GM12878 (cell line): ENCODE data around the gene TMEM212. TPM values are rescaled to one million over a fixed set of nuclear protein-coding genes. Genes with fewer than 3 reads are reported as not detected.

Experiments
- ATAC-seq: fragments of 200-7000 bp; cut with Tn5 transposase; 3 replicates; pipeline ENCODE4 v1.9.1; 2020; ENCODE audit warnings: mild to moderate bottlenecking, moderate library complexity
- BruUV-seq: library from RNA; stranded (reverse); fragments of 400-500 nt; replicated peaks from 2 replicates; lab custom pipeline; 2021; lab: Mats Ljungman, UMichigan
- CTCF ChIA-PET: fragments of 300-600 bp; sonication (Branson Sonifier 250); formaldehyde crosslinking; extraction: SDS; loops from one replicate; lab custom pipeline; 2021; ENCODE audit warnings: inconsistent platforms; lab: Yijun Ruan, JAX
- POLR2A ChIA-PET: fragments of 350-600 bp; formaldehyde crosslinking; extraction: SDS; loops from one replicate; lab custom pipeline; 2021; ENCODE audit warnings: inconsistent platforms; lab: Charles Lee
- RAD21 ChIA-PET: fragments of 300-600 bp; sonication (Branson Sonifier 250); formaldehyde crosslinking; loops from one replicate; lab custom pipeline; 2023; ENCODE audit warnings: antibody characterized with exemption; ENCODE audit not compliant: unreplicated experiment; lab: Charles Lee
- SMC1A ChIA-PET: fragments of 300-600 bp; sonication (Branson Sonifier 250); formaldehyde crosslinking; loops from one replicate; lab custom pipeline; 2023; ENCODE audit not compliant: unreplicated experiment, uncharacterized antibody; lab: Charles Lee
- DNase-seq: peaks from one replicate; pipeline ENCODE4 v3.0.0-alpha.2; 2011; ENCODE audit warnings: low read depth, low spot score
- FAIRE-seq: peaks from 3 replicates; lab custom pipeline; 2011; peaks lifted over from hg19 to GRCh38; lab: Jason Lieb, UNC
- H2AFZ ChIP-seq: 2 replicates; pipeline ENCODE4 v1.6.0; 2011; ENCODE audit warnings: low read depth, low read length, control low read depth; ENCODE audit not compliant: control insufficient read depth
- H3K27ac ChIP-seq: 2 replicates; pipeline ENCODE4 v1.5.1; 2011; ENCODE audit warnings: control low read depth; ENCODE audit not compliant: control insufficient read depth, insufficient read depth
- H3K27me3 ChIP-seq, 2 experiments: replicated peaks in 1 of 2; 2 replicates each; pipeline versions ENCODE4 v1.6.0 to v1.6.1; 2011; ENCODE audit warnings: low read length in 1 of 2; ENCODE audit not compliant: control insufficient read depth in 2 of 2, insufficient read depth in 2 of 2
- H3K36me3 ChIP-seq, 2 experiments: 2 replicates each; pipeline ENCODE4 v1.5.1; 2011; ENCODE audit warnings: low read length in 1 of 2; ENCODE audit not compliant: control insufficient read depth in 2 of 2, insufficient read depth in 2 of 2
- H3K4me1 ChIP-seq: 2 replicates; pipeline ENCODE4 v1.6.1; 2011; ENCODE audit warnings: mild to moderate bottlenecking, low read length, moderate library complexity, mixed read lengths; ENCODE audit not compliant: control insufficient read depth, insufficient read depth
- H3K4me2 ChIP-seq: 2 replicates; pipeline ENCODE4 v1.6.0; 2011; ENCODE audit warnings: control low read depth; ENCODE audit not compliant: control insufficient read depth, insufficient read depth
- H3K4me3 ChIP-seq: fragments of 200-600 bp; sonication (generic); 2 replicates; pipeline ENCODE4 v1.5.1; 2016
- H3K79me2 ChIP-seq: 2 replicates; pipeline ENCODE4 v1.6.0; 2011; ENCODE audit warnings: low read length; ENCODE audit not compliant: control insufficient read depth, insufficient read depth
- H3K9ac ChIP-seq: 2 replicates; pipeline ENCODE4 v1.8.0; 2011; ENCODE audit warnings: low read length, control low read depth, mixed read lengths; ENCODE audit not compliant: control insufficient read depth, insufficient read depth
- H3K9me3 ChIP-seq: replicated peaks from 3 replicates; pipeline ENCODE4 v1.5.1; 2011; ENCODE audit warnings: mild to moderate bottlenecking, low read length; ENCODE audit not compliant: control insufficient read depth, insufficient read depth
- H4K20me1 ChIP-seq: 2 replicates; pipeline ENCODE4 v1.6.0; 2011; ENCODE audit not compliant: control insufficient read depth, insufficient read depth
- IKZF2 ChIP-seq, 2 experiments: fragments of 450-650 bp; IDR thresholded peaks; 2 replicates each; pipeline ENCODE4 v1.6.1; 2017; ENCODE audit warnings: mild to moderate bottlenecking in 2 of 2, moderate library complexity in 2 of 2
- JUNB ChIP-seq: IDR thresholded peaks from 2 replicates; pipeline ENCODE4 v1.6.1; 2016; ENCODE audit warnings: antibody characterized with exemption, mild to moderate bottlenecking
- MYC ChIP-seq: IDR thresholded peaks from 2 replicates; pipeline ENCODE4 v1.6.1; 2011; ENCODE audit warnings: mild to moderate bottlenecking, low read length, moderate library complexity, inconsistent platforms; ENCODE audit not compliant: insufficient read depth, insufficient replicate concordance, insufficient read length, severe bottlenecking
- NBN ChIP-seq: fragments of 450-650 bp; IDR thresholded peaks from 2 replicates; pipeline ENCODE4 v1.6.1; 2016
- POLR2AphosphoS5 ChIP-seq: IDR thresholded peaks from 2 replicates; pipeline ENCODE4 v1.6.1; 2011; ENCODE audit warnings: mild to moderate bottlenecking, low read length, inconsistent platforms
- RAD51 ChIP-seq: fragments of 450-650 bp; IDR thresholded peaks from 2 replicates; pipeline ENCODE4 v1.6.1; 2016; ENCODE audit warnings: moderate library complexity, mild to moderate bottlenecking, inconsistent platforms
- SMAD5 ChIP-seq: IDR thresholded peaks from 2 replicates; pipeline ENCODE4 v1.6.1; 2016; ENCODE audit warnings: antibody characterized with exemption, low read depth
- SPI1 ChIP-seq: IDR thresholded peaks from 2 replicates; pipeline ENCODE4 v1.6.1; 2011; ENCODE audit warnings: low read depth, mild to moderate bottlenecking, low read length, moderate library complexity, borderline replicate concordance; ENCODE audit not compliant: insufficient read depth
- TAF1 ChIP-seq: IDR thresholded peaks from 2 replicates; pipeline ENCODE4 v1.6.1; 2011; ENCODE audit warnings: mild to moderate bottlenecking, low read depth, low read length, borderline replicate concordance
- ZSCAN29 ChIP-seq: fragments of 450-650 bp; IDR thresholded peaks from 2 replicates; pipeline ENCODE4 v1.6.1; 2017; ENCODE audit warnings: mild to moderate bottlenecking, moderate library complexity
- WGBS: methylation state at CpG from one replicate; pipeline ENCODE4 v1.1.6; 2016; ENCODE audit warnings: low lambda C conversion rate; ENCODE audit not compliant: insufficient replicate concordance, insufficient coverage; ENCODE audit errors: missing lambda C conversion rate; 5-methylcytosine and 5-hydroxymethylcytosine counted together
- in situ Hi-C: fragments of 300-500 bp; cut with MboI; formaldehyde crosslinking; loops from 9 replicates; pipeline ENCODE4 v1.14.3; 2018; ENCODE audit warnings: mixed read lengths
- intact Hi-C: fragments of 100-400 bp; cut with micrococcal nuclease; formaldehyde crosslinking; loops from one replicate; pipeline ENCODE4 v1.14.2; 2022; ENCODE audit not compliant: unreplicated experiment
- polyA plus RNA-seq, 11 experiments: library from polyadenylated mRNA; depleted of rRNA in 4 of 11; unstranded in 6 of 11; stranded (reverse) in 5 of 11; fragments of >200 nt; fragmentation: Nextera tagmentation in 4 of 11; fragmentation: Illumina TruSeq in 1 of 11; extraction: Ambion mirVana in 4 of 11; extraction: Trizol in 1 of 11; gene quantifications; 1 replicate in 1 of 11; 2 replicates in 10 of 11; pipeline versions ENCODE4 v1.2.1 to v1.2.3, GENCODE V29; 2011 to 2016; ENCODE audit warnings: inconsistent platforms in 2 of 11, missing spikeins in 2 of 11, low read depth in 1 of 11
- total RNA-seq, 4 experiments: library from RNA; depleted of rRNA in 3 of 4; stranded (reverse); fragments of >200 nt in 3 of 4; fragmentation: Illumina TruSeq in 1 of 4; extraction: Trizol in 1 of 4; gene quantifications; 2 replicates each; pipeline versions ENCODE4 v1.2.1 to v1.2.3, GENCODE V29; 2013 to 2021
- TF ChIP-seq, protein P1 (sequence below): fragments of 450-650 bp; IDR thresholded peaks from 2 replicates; pipeline ENCODE4 v1.6.1; 2017; ENCODE audit warnings: mild to moderate bottlenecking, moderate library complexity
- TF ChIP-seq, protein P2 (sequence below): IDR thresholded peaks from 2 replicates; pipeline ENCODE4 v1.6.1; 2012; ENCODE audit warnings: low read length, inconsistent platforms
- TF ChIP-seq, protein P3 (sequence below): fragments of 450-650 bp; IDR thresholded peaks from 2 replicates; pipeline ENCODE4 v1.6.1; 2018; ENCODE audit warnings: mild to moderate bottlenecking, low read depth, moderate library complexity; ENCODE audit not compliant: partially characterized antibody
- TF ChIP-seq, protein P4 (sequence below): fragments of 450-650 bp; IDR thresholded peaks from 2 replicates; pipeline ENCODE4 v1.6.1; 2016; ENCODE audit warnings: mild to moderate bottlenecking

TMEM212 gene
- total and polyA plus RNA-seq, 10 of the 15 experiments (the other 5 are each of a cell fraction or from before 2014, with no cell fraction given): not detected

DNA sequence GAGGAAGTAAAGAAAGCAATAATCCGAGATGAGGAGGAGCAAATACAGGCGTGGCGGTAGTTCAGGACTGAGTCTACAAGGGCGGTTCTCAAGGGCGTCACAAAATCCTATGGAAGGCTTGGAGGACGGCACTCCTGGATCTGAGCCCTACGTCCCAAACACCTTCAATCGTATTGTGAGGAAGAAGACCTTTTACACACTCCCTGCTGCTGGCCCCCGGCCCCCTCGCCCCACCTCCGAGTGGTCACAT is 33.6 kb upstream of the TMEM212 start:
- WGBS: 13% methylated on average over 11 of the region's 11 CpGs
- ATAC-seq: peak; percentile 52
- no peaks in the 10 kb centered on the region for H3K27me3 ChIP-seq
- SMC1A ChIA-PET: interaction anchor here (0.9 to 4.4 kb wide), 11 partner anchors 8 to 52 kb away, joined by 3 to 50 read pairs (median 6); no protein-coding TSS in a partner anchor
- no peaks in the 10 kb centered on the region for H3K36me3 ChIP-seq
- RAD21 ChIA-PET: interaction anchor here (0.6 to 8.5 kb wide), 10 partner anchors 13 to 41 kb away, joined by 3 to 117 read pairs (median 6); no protein-coding TSS in a partner anchor
- in situ Hi-C loops: no loop called here
- peak overlapping the region; percentile 45 for H3K27ac ChIP-seq
- H3K4me2 ChIP-seq: peak overlapping the region; percentile 96
- peaks cover 5% of the 10 kb centered on the region; the same call in 1 of the 2 replicates for H3K79me2 ChIP-seq
- BruUV-seq: no TSS peak
- H3K9ac ChIP-seq: peak overlapping the region; percentile 51; the same call in 1 of the 2 replicates
- no peaks in the 10 kb centered on the region for H3K4me1 ChIP-seq
- H3K9me3 ChIP-seq: no peaks in the 10 kb centered on the region
- CTCF ChIA-PET: interaction anchor here (0.9 to 4.2 kb wide), 3 partner anchors 14 to 19 kb away, joined by 3 to 40 read pairs (median 3); no protein-coding TSS in a partner anchor
- no peaks in the 10 kb centered on the region for H4K20me1 ChIP-seq
- no peak for FAIRE-seq
- H2AFZ ChIP-seq: peak overlapping the region; percentile 80
- POLR2A ChIA-PET: interaction anchor here (0.5 to 3.6 kb wide), 8 partner anchors 8 to 120 kb away, joined by 3 to 31 read pairs (median 8); no protein-coding TSS in a partner anchor
- DNase-seq: no peak
- peak overlapping the region; percentile 69 for H3K4me3 ChIP-seq
- intact Hi-C loops: loop anchor here (1.0 to 10.0 kb wide), 4 partner anchors 227 to 1452 kb away; partner anchors contain the start of genes SKIL and TNIK
- no peak for TF ChIP-seq JUNB
- no peak for TF ChIP-seq SMAD5
- TF ChIP-seq, protein P1, sequence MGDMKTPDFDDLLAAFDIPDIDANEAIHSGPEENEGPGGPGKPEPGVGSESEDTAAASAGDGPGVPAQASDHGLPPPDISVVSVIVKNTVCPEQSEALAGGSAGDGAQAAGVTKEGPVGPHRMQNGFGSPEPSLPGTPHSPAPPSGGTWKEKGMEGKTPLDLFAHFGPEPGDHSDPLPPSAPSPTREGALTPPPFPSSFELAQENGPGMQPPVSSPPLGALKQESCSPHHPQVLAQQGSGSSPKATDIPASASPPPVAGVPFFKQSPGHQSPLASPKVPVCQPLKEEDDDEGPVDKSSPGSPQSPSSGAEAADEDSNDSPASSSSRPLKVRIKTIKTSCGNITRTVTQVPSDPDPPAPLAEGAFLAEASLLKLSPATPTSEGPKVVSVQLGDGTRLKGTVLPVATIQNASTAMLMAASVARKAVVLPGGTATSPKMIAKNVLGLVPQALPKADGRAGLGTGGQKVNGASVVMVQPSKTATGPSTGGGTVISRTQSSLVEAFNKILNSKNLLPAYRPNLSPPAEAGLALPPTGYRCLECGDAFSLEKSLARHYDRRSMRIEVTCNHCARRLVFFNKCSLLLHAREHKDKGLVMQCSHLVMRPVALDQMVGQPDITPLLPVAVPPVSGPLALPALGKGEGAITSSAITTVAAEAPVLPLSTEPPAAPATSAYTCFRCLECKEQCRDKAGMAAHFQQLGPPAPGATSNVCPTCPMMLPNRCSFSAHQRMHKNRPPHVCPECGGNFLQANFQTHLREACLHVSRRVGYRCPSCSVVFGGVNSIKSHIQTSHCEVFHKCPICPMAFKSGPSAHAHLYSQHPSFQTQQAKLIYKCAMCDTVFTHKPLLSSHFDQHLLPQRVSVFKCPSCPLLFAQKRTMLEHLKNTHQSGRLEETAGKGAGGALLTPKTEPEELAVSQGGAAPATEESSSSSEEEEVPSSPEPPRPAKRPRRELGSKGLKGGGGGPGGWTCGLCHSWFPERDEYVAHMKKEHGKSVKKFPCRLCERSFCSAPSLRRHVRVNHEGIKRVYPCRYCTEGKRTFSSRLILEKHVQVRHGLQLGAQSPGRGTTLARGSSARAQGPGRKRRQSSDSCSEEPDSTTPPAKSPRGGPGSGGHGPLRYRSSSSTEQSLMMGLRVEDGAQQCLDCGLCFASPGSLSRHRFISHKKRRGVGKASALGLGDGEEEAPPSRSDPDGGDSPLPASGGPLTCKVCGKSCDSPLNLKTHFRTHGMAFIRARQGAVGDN: peak; percentile 64
- 0 out of 2 replicates have a peak, but pooled peaks have one; percentile 63 for TF ChIP-seq NBN
- no peak for TF ChIP-seq TAF1
- TF ChIP-seq, protein P2, sequence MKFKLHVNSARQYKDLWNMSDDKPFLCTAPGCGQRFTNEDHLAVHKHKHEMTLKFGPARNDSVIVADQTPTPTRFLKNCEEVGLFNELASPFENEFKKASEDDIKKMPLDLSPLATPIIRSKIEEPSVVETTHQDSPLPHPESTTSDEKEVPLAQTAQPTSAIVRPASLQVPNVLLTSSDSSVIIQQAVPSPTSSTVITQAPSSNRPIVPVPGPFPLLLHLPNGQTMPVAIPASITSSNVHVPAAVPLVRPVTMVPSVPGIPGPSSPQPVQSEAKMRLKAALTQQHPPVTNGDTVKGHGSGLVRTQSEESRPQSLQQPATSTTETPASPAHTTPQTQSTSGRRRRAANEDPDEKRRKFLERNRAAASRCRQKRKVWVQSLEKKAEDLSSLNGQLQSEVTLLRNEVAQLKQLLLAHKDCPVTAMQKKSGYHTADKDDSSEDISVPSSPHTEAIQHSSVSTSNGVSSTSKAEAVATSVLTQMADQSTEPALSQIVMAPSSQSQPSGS: no peak
- no peak for TF ChIP-seq RAD51
- no peak for TF ChIP-seq MYC
- TF ChIP-seq IKZF2 (IDR thresholded peaks at IDR 0.05): 0 out of 4 replicates have a peak, but pooled peaks of 1 of the 2 experiments have one; percentile 79
- TF ChIP-seq, protein P3, sequence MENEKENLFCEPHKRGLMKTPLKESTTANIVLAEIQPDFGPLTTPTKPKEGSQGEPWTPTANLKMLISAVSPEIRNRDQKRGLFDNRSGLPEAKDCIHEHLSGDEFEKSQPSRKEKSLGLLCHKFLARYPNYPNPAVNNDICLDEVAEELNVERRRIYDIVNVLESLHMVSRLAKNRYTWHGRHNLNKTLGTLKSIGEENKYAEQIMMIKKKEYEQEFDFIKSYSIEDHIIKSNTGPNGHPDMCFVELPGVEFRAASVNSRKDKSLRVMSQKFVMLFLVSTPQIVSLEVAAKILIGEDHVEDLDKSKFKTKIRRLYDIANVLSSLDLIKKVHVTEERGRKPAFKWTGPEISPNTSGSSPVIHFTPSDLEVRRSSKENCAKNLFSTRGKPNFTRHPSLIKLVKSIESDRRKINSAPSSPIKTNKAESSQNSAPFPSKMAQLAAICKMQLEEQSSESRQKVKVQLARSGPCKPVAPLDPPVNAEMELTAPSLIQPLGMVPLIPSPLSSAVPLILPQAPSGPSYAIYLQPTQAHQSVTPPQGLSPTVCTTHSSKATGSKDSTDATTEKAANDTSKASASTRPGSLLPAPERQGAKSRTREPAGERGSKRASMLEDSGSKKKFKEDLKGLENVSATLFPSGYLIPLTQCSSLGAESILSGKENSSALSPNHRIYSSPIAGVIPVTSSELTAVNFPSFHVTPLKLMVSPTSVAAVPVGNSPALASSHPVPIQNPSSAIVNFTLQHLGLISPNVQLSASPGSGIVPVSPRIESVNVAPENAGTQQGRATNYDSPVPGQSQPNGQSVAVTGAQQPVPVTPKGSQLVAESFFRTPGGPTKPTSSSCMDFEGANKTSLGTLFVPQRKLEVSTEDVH: no peak
- TF ChIP-seq ZSCAN29: peak; percentile 85
- peak; percentile 74; the same call in 1 of the 2 replicates for TF ChIP-seq POLR2AphosphoS5
- peak; percentile 22; the same call in 1 of the 2 replicates for TF ChIP-seq SPI1
- TF ChIP-seq, protein P4, sequence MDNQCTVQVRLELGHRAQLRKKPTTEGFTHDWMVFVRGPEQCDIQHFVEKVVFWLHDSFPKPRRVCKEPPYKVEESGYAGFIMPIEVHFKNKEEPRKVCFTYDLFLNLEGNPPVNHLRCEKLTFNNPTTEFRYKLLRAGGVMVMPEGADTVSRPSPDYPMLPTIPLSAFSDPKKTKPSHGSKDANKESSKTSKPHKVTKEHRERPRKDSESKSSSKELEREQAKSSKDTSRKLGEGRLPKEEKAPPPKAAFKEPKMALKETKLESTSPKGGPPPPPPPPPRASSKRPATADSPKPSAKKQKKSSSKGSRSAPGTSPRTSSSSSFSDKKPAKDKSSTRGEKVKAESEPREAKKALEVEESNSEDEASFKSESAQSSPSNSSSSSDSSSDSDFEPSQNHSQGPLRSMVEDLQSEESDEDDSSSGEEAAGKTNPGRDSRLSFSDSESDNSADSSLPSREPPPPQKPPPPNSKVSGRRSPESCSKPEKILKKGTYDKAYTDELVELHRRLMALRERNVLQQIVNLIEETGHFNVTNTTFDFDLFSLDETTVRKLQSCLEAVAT: no peak
